Uterus (tissue), 2 donors: ENCODE data around the gene SDK2.

ENCODE experiments used
- CTCF ChIP-seq, 4 experiments: fragments of 200-600 bp in 2 of 4; fragments of 450-650 bp in 2 of 4; sonication (generic) in 2 of 4; IDR thresholded peaks; one replicate each; pipeline ENCODE4 v1.5.1; 2016 to 2019; ENCODE audit warnings: antibody characterized with exemption in 4 of 4, mild to moderate bottlenecking in 2 of 4, moderate library complexity in 1 of 4
- POLR2A ChIP-seq, 2 donors: fragments of 450-650 bp; IDR thresholded peaks; one replicate each; pipeline ENCODE4 v1.6.1; 2016; ENCODE audit warnings: antibody characterized with exemption in 2 of 2, mild to moderate bottlenecking in 1 of 2, moderate library complexity in 1 of 2

- TF ChIP-seq CTCF (IDR thresholded peaks at IDR 0.05) (no peak), POLR2A (IDR thresholded peaks at IDR 0.05) (no peak)
These were observed 148.0 kb downstream of the SDK2 start for GRCh38 chr17:73496232-73496631.
